Ramos (cell line): Measurements from ENCODE around the gene MRPL52.

Experiments
- in situ Hi-C: fragments of 300-500 bp; cut with MboI; formaldehyde crosslinking; loops from one replicate; pipeline ENCODE4 v1.14.3; 2022; ENCODE audit warnings: low sequenced_read_pairs; ENCODE audit not compliant: unreplicated experiment

Gene MRPL52

DNA sequence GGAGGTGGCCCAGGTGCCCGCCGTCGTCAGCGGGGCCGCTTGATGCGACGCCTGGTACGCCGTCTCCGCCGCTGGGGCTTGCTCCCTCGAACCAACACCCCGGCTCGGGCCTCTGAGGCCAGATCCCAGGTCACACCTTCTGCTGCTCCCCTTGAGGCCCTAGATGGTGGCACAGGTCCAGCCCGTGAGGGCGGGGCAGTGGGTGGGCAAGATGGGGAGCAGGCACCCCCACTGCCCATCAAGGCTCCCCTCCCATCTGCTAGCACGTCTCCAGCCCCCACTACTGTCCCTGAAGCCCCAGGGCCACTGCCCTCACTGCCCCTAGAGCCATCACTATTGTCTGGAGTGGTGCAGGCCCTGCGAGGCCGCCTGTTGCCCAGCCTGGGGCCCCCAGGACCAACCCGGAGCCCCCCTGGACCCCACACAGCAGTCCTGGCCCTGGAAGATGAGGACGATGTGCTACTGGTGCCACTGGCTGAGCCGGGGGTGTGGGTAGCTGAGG, 47.4 kb downstream of the MRPL52 start:
- in situ Hi-C loops: no loop called here

GRCh38 chr14:22878271-22879246, 48.9 kb downstream of the MRPL52 start:
- in situ Hi-C loops: no loop called here

- in situ Hi-C loops: no loop called here
Observed at GRCh38 chr14:22882064-22882463, 52.4 kb downstream of the MRPL52 start.

DNA sequence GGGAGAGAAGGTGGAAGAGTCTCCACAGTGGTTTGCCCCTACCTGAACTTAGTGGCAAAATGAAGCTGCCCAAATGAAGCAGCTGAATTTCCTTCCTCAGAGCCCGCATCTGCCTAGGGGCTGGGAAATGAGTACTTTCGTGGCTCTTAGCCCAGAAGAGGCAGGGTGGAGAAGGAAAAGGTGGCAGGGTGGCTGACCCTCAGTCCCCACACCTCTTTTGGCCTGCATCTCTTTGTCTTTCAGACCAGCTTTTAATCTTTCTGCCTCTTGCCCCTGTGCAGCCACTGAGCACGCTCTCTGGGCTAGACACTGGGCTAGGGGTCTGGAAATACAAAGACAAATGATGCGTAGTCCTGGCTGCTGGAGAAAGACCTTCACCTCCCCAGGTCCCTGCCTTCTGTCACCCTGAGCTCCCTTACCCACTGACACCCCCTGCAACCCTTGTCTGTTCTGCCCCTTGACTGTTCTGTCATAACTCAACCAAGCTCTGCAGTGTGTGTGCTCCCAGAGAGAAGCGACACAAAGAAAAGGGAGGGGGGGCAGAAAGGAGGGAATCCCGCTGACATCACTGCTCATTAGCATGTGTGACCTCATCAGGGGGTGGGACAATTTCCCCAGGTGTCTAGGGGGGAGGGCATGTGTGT, 53.0 kb downstream of the MRPL52 start:
- in situ Hi-C loops: no loop called here

GRCh38 chr14:22883173-22883976, 53.7 kb downstream of the MRPL52 start, which contains the start of gene REM2:
Gene REM2 (plus strand): TSS chr14:22883222. CDS start chr14:22883288, 66 bp downstream.
- in situ Hi-C loops: no loop called here

DNA sequence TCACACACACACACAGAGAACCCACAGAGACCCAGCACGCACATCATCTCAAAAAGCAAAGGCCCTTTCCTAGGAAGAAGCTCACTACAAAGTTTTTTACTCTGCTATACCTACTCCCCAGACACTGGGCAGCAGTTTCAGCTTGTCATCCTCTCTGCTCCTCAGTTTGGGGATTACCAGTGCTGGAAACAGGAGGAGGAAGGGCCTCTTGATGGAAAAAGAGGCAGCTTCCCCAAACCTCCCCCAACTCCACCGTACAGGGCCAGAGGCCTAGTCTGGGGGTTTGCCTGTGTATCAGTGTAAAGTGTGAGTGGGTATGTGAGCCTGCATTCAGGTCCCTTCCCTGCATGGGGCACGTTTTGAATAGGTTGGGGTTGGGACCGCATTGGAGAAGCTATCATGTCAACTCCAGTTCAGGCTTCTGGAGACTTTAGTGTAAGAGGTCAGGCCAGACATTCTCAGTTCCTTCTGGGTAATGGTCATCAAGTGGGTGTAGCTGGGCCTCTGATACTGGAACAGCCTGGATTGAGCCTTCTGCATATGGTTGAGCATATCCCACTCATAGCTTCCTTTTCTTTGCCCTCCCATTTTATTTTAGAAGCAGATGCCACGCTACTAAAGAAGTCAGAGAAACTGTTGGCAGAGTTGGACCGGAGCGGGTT, 54.5 kb downstream of the MRPL52 start:
- in situ Hi-C loops: no loop called here
